ENCODE results near the gene DIP2C.
A peak's percentile ranks its signal among the peaks of the same experiment; 100 is the strongest.

The DIP2C gene

DNA sequence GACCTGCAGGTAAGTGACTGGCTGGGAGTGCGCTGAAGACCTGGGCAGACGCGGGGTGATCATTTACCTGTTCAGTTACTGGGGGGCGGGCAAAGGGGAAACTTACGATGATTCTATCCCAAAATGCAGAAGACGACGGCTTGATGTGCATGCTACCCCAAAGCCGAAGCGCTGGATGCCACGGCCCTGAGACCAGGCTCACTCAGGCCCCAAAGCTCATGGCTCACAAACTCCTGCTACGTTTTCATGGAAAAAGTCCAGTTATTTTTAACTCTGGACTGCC lies 200.6 kb downstream of the DIP2C start:
- Histone ChIP-seq H3K9me3 (ENCODE audit: control insufficient read depth in 2 of 2, low read length in 2 of 2) (no peaks in the 10 kb centered on the region), H3K4me3 (ENCODE audit: low read length in 2 of 2) (no peak overlapping the region), H3K4me1 (ENCODE audit: control insufficient read depth in 2 of 2, insufficient read depth in 2 of 2, low read length in 2 of 2) (peaks cover 0 to 6% of the 10 kb centered on the region in 2 donors), H3K27ac (ENCODE audit: low read depth in 2 of 2, low read length in 2 of 2) (no peak overlapping the region), H3K27me3 (ENCODE audit: control insufficient read depth in 2 of 2, insufficient read depth in 2 of 2, low read length in 2 of 2) (no peaks in the 10 kb centered on the region), H3K9ac (ENCODE audit: low read depth in 1 of 2, low read length in 2 of 2) (no peak overlapping the region), H3K36me3 (ENCODE audit: control insufficient read depth in 2 of 2, insufficient read depth in 2 of 2, low read length in 2 of 2) (no peaks in the 10 kb centered on the region)

DNA sequence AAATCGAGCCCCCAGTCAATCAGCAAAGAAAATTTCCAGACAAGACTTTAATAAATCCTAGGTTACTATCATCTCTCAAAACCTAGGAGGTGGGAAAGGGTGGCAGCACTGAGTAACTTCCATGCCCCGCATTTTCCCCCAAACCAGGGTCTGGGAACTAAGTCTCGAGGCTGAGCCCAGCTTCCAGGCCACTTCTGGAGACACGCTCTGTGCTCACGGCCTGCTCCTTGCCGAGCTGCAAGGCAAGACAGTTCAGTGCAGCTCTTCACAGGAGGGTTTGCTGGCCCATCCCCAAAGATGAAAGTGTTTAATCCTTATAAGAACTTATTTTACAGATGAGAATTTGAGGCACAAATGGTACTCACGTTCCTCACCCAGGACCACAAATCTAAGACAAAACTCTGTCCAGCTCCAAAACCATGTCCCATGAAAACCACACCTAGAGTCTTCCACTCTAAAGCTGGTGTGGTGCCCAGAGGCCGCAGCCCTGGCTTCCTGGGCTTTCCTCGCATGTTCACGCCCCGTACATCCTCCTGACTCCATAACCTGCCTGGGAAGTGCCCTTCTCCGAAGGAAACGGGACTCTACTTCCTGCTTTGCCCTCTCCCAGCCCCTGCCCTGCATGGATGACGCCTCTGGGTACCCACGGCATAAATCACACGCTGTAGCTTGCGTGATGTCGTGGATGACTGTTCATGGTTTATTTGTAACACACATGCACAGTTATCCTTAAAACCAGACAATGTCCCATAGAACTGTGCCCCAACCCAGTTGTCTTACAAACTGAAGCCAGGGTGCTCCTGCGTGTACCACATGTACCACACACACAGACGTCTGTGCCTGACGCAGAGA lies 201.2 kb downstream of the DIP2C start:
- Histone ChIP-seq H3K27me3 (ENCODE audit: control insufficient read depth in 2 of 2, insufficient read depth in 2 of 2, low read length in 2 of 2) (no peaks in the 10 kb centered on the region), H3K4me1 (ENCODE audit: control insufficient read depth in 2 of 2, insufficient read depth in 2 of 2, low read length in 2 of 2) (peaks cover 0 to 6% of the 10 kb centered on the region in 2 donors), H3K36me3 (ENCODE audit: control insufficient read depth in 2 of 2, insufficient read depth in 2 of 2, low read length in 2 of 2) (no peaks in the 10 kb centered on the region), H3K9me3 (ENCODE audit: control insufficient read depth in 2 of 2, low read length in 2 of 2) (no peaks in the 10 kb centered on the region), H3K4me3 (ENCODE audit: low read length in 2 of 2) (no peak overlapping the region), H3K9ac (ENCODE audit: low read depth in 1 of 2, low read length in 2 of 2) (no peak overlapping the region), H3K27ac (ENCODE audit: low read depth in 2 of 2, low read length in 2 of 2) (no peak overlapping the region)

DNA sequence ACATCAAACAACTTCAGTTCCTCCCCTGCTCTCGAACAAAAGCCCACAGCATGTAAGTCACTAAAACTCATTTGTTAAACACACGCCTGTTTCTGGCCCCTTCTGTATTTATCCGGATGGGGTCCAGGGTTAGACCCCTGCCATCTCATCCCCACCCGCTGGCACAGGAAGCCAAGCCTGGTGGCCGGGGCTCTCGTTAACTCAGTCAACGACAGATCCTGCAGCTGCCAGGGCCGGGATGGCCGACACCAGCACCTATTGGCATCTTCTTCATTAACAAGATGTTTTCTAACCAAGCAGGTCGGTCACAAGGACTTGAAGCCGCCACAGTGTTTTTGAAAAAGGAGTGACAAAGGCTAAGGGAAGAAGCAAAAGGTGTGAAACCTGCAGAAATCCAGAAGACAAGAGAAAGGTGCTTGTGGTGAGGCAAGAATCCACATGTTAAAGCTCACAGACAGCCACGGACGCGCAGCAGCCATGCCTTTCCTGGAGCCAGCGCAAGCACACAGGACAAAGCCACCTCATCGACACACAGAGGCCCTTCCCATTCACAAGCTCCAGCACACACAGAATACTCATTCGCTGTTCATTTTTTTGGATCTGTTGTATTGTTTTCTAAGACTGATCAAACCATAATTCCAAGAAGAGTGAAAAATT lies 202.7 kb downstream of the DIP2C start:
- Histone ChIP-seq H3K9ac (ENCODE audit: low read depth in 1 of 2, low read length in 2 of 2) (no peak overlapping the region), H3K27ac (ENCODE audit: low read depth in 2 of 2, low read length in 2 of 2) (no peak overlapping the region), H3K36me3 (ENCODE audit: control insufficient read depth in 2 of 2, insufficient read depth in 2 of 2, low read length in 2 of 2) (no peaks in the 10 kb centered on the region), H3K4me1 (ENCODE audit: control insufficient read depth in 2 of 2, insufficient read depth in 2 of 2, low read length in 2 of 2) (peaks cover 0 to 6% of the 10 kb centered on the region in 2 donors), H3K9me3 (ENCODE audit: control insufficient read depth in 2 of 2, low read length in 2 of 2) (no peaks in the 10 kb centered on the region), H3K27me3 (ENCODE audit: control insufficient read depth in 2 of 2, insufficient read depth in 2 of 2, low read length in 2 of 2) (no peaks in the 10 kb centered on the region), H3K4me3 (ENCODE audit: low read length in 2 of 2) (no peak overlapping the region)

DNA sequence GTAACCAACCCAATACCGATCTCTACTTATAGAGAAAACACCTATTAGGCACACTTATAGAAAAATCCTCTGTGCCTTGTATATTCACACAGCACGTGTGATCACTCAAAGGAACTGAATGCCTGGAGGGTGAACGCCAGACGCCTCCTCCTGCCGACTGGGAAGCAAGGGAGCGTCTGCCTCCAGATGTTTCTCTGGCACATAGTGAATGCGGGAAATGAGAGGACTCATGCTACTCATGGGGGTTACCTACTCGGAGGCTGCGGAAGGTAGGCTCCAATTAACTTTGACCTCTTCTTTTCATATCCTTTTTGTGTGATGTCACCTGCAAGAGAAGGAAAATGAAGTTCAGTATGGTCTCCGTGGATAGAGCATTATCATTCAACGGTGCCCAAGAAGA lies 203.3 kb downstream of the DIP2C start:
- Histone ChIP-seq H3K9ac (ENCODE audit: low read depth in 1 of 2, low read length in 2 of 2) (no peak overlapping the region), H3K4me3 (ENCODE audit: low read length in 2 of 2) (no peak overlapping the region), H3K4me1 (ENCODE audit: control insufficient read depth in 2 of 2, insufficient read depth in 2 of 2, low read length in 2 of 2) (peaks cover 0 to 3% of the 10 kb centered on the region in 2 donors), H3K9me3 (ENCODE audit: control insufficient read depth in 2 of 2, low read length in 2 of 2) (no peaks in the 10 kb centered on the region), H3K27me3 (ENCODE audit: control insufficient read depth in 2 of 2, insufficient read depth in 2 of 2, low read length in 2 of 2) (no peaks in the 10 kb centered on the region), H3K36me3 (ENCODE audit: control insufficient read depth in 2 of 2, insufficient read depth in 2 of 2, low read length in 2 of 2) (no peaks in the 10 kb centered on the region), H3K27ac (ENCODE audit: low read depth in 2 of 2, low read length in 2 of 2) (no peak overlapping the region)

DNA sequence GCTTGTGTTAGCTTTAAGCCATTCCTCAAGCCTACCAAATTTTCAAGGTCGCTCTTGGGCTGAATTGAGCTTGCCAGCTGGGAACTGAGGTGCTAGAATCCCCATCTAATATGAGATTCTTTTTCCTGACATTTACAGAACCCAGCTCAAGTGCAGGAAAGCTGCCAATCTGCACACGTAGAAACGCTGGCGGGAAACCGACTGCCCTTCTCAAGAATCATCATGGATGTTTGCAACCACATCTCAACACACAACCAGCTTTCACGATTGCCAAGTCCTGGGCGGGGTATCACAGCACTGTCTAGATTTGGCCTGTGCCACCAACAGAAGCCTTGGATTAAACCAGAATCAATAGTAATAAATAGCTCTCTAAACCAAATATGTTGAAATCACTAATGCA lies 203.7 kb downstream of the DIP2C start:
- Histone ChIP-seq H3K4me1 (ENCODE audit: control insufficient read depth in 2 of 2, insufficient read depth in 2 of 2, low read length in 2 of 2) (peaks cover 0 to 3% of the 10 kb centered on the region in 2 donors), H3K9me3 (ENCODE audit: control insufficient read depth in 2 of 2, low read length in 2 of 2) (no peaks in the 10 kb centered on the region), H3K36me3 (ENCODE audit: control insufficient read depth in 2 of 2, insufficient read depth in 2 of 2, low read length in 2 of 2) (no peaks in the 10 kb centered on the region), H3K27ac (ENCODE audit: low read depth in 2 of 2, low read length in 2 of 2) (no peak overlapping the region), H3K27me3 (ENCODE audit: control insufficient read depth in 2 of 2, insufficient read depth in 2 of 2, low read length in 2 of 2) (no peaks in the 10 kb centered on the region), H3K4me3 (ENCODE audit: low read length in 2 of 2) (no peak overlapping the region), H3K9ac (ENCODE audit: low read depth in 1 of 2, low read length in 2 of 2) (no peak overlapping the region)

DNA sequence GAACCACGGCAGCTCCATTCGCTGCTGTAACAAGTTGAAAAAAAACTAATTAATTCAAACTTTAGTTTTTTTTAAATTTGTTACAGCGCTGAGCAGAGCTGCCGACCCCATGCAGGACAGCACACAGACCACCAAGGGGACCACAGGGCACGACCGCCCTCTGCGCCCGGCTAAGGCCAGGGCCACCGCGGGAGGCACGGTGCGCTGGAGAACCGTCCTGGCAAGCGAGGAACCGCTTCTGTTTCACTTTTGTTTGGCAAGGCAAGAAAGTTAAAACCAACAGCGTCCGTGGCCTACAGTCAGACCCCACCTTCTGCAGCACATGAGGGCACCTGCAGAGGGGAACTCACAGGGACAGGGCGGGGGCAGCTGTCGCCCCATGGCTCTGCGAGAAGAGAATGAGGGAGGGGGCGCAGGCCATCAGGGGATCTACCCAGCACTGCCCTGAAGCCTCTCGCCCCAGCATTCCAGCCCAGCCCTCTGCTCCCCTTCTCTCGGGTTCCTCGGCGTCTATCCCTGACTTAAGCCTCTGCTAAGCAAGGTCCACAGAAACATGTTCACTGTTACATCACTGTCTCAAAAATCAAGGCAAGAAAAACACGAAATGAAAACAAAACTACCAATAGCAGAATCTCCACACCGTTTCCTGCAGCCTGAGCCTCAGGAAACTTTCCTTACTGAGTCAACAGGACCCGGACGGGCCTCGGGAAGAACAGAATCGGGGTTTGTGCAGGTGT lies 204.4 kb downstream of the DIP2C start:
- peak overlapping the region in 1 of 2 donors; percentile 64 for H3K9ac ChIP-seq (ENCODE audit: low read depth in 1 of 2, low read length in 2 of 2)
- H3K27me3 ChIP-seq (ENCODE audit: control insufficient read depth in 2 of 2, insufficient read depth in 2 of 2, low read length in 2 of 2), result no peaks in the 10 kb centered on the region
- H3K36me3 ChIP-seq (ENCODE audit: control insufficient read depth in 2 of 2, insufficient read depth in 2 of 2, low read length in 2 of 2), result no peaks in the 10 kb centered on the region
- peak overlapping the region; percentile 40 to 63 for H3K27ac ChIP-seq (ENCODE audit: low read depth in 2 of 2, low read length in 2 of 2)
- H3K4me3 ChIP-seq (ENCODE audit: low read length in 2 of 2), result peak overlapping the region; percentile 29 to 44
- H3K4me1 ChIP-seq (ENCODE audit: control insufficient read depth in 2 of 2, insufficient read depth in 2 of 2, low read length in 2 of 2), result peaks cover 0 to 3% of the 10 kb centered on the region in 2 donors
- no peaks in the 10 kb centered on the region for H3K9me3 ChIP-seq (ENCODE audit: control insufficient read depth in 2 of 2, low read length in 2 of 2)

DNA sequence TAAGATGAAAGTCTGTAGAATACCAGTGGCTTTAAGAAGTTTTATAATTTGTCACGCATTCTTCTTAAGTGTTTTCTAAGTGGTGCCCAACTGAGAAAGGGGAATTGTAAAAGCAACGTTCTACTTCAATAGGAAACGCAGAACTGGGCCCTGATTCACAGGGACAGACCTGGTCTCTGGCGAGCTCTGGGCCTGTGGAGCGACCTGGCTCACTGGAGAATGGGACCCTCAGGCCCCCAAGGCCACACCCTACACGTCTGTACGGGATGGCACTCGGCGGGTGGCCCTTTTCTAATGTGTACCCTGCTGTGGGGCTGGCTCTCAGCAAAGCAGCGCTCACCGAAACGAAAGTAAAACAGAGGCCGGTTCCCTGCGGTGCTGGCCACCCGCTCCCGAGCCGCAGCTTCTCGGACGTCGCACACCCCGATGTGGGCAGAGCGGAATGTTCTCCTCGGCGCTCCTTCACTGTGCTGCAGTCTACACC lies 205.0 kb downstream of the DIP2C start:
- H3K4me1 ChIP-seq (ENCODE audit: control insufficient read depth in 2 of 2, insufficient read depth in 2 of 2, low read length in 2 of 2), result peaks cover 0 to 3% of the 10 kb centered on the region in 2 donors
- peak overlapping the region; percentile 40 to 63 for H3K27ac ChIP-seq (ENCODE audit: low read depth in 2 of 2, low read length in 2 of 2)
- H3K9me3 ChIP-seq (ENCODE audit: control insufficient read depth in 2 of 2, low read length in 2 of 2), result no peaks in the 10 kb centered on the region
- H3K36me3 ChIP-seq (ENCODE audit: control insufficient read depth in 2 of 2, insufficient read depth in 2 of 2, low read length in 2 of 2), result no peaks in the 10 kb centered on the region
- H3K27me3 ChIP-seq (ENCODE audit: control insufficient read depth in 2 of 2, insufficient read depth in 2 of 2, low read length in 2 of 2), result no peaks in the 10 kb centered on the region
- peak overlapping the region in 1 of 2 donors; percentile 64 for H3K9ac ChIP-seq (ENCODE audit: low read depth in 1 of 2, low read length in 2 of 2)
- peak overlapping the region; percentile 29 to 44 for H3K4me3 ChIP-seq (ENCODE audit: low read length in 2 of 2)

DNA sequence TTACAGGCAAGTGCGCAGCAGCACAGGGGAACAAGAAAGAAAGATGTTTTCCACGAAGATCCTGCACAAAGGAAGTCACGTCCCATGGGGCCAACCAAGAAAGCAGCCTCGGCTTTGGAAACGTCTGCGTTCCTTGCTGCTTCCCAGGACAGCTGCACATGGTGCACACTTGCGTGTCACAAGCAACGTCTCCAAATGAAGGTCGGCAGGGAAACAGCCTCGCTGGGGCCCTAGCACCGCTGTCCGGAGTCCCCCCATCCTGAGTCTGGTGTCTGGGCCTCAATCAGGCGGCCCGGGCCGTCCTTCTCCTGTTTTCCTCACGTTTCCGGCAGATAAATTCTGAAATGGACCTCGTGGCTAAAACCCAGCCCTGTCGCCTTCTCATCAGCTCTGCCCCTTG lies 206.2 kb downstream of the DIP2C start:
- Histone ChIP-seq H3K27ac (ENCODE audit: low read depth in 2 of 2, low read length in 2 of 2) (no peak overlapping the region), H3K9me3 (ENCODE audit: control insufficient read depth in 2 of 2, low read length in 2 of 2) (no peaks in the 10 kb centered on the region), H3K4me1 (ENCODE audit: control insufficient read depth in 2 of 2, insufficient read depth in 2 of 2, low read length in 2 of 2) (peaks cover 0 to 3% of the 10 kb centered on the region in 2 donors), H3K4me3 (ENCODE audit: low read length in 2 of 2) (no peak overlapping the region), H3K27me3 (ENCODE audit: control insufficient read depth in 2 of 2, insufficient read depth in 2 of 2, low read length in 2 of 2) (no peaks in the 10 kb centered on the region), H3K9ac (ENCODE audit: low read depth in 1 of 2, low read length in 2 of 2) (no peak overlapping the region), H3K36me3 (ENCODE audit: control insufficient read depth in 2 of 2, insufficient read depth in 2 of 2, low read length in 2 of 2) (no peaks in the 10 kb centered on the region)

DNA sequence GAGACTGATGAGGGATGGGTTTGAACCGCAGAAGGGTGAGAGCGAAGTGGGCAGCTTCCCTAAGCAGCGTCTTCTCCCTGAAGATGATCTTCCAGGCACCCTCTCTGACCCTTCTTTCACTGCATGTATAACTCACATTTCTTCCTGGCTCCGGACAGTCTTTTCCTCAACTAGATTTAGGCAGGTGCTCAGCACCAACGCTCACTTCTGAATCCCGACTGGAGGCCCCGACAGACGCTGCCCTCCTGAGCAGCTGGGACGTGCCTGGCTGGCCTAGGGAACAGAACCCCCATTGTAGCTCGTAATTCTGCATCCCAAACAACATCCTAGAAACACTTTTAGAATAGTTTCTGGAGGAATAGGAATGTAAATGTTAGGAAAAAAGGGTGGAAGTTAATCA lies 206.6 kb downstream of the DIP2C start:
- no peaks in the 10 kb centered on the region for H3K27me3 ChIP-seq (ENCODE audit: control insufficient read depth in 2 of 2, insufficient read depth in 2 of 2, low read length in 2 of 2)

DNA sequence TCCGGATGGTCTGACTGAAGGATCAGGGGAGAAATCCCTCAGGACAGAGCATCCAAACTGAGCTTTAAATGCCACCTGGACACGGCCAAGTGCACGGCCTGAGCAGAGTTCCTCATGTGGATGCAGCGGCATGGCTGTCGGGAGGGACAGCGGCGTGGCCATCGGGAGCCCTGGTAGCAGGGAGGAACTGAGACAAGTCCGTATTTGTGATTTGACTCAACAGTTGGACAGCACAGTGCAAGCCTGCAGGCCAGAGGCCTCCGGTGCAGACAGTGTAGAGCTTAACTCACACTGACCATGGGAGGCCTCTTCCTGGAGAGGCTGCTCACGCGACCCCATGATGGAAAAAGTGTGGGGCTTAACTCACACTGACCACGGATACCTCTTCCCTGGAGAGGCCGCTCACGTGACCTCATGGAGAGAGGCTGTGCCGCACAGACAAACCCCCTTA lies 207.4 kb downstream of the DIP2C start:
- H3K9me3 ChIP-seq (ENCODE audit: control insufficient read depth in 2 of 2, low read length in 2 of 2), result no peaks in the 10 kb centered on the region
- no peaks in the 10 kb centered on the region for H3K36me3 ChIP-seq (ENCODE audit: control insufficient read depth in 2 of 2, insufficient read depth in 2 of 2, low read length in 2 of 2)
- no peak overlapping the region for H3K9ac ChIP-seq (ENCODE audit: low read depth in 1 of 2, low read length in 2 of 2)
- H3K4me1 ChIP-seq (ENCODE audit: control insufficient read depth in 2 of 2, insufficient read depth in 2 of 2, low read length in 2 of 2), result peaks cover 0 to 3% of the 10 kb centered on the region in 2 donors
- H3K4me3 ChIP-seq (ENCODE audit: low read length in 2 of 2), result no peak overlapping the region
- no peaks in the 10 kb centered on the region for H3K27me3 ChIP-seq (ENCODE audit: control insufficient read depth in 2 of 2, insufficient read depth in 2 of 2, low read length in 2 of 2)
- no peak overlapping the region for H3K27ac ChIP-seq (ENCODE audit: low read depth in 2 of 2, low read length in 2 of 2)

More for the DNA sequence above, 206.6 kb downstream of the DIP2C start:
- no peak overlapping the region for H3K9ac ChIP-seq (ENCODE audit: low read depth in 1 of 2, low read length in 2 of 2)
- no peak overlapping the region for H3K4me3 ChIP-seq (ENCODE audit: low read length in 2 of 2)
- no peaks in the 10 kb centered on the region for H3K36me3 ChIP-seq (ENCODE audit: control insufficient read depth in 2 of 2, insufficient read depth in 2 of 2, low read length in 2 of 2)
- no peaks in the 10 kb centered on the region for H3K9me3 ChIP-seq (ENCODE audit: control insufficient read depth in 2 of 2, low read length in 2 of 2)
- no peak overlapping the region for H3K27ac ChIP-seq (ENCODE audit: low read depth in 2 of 2, low read length in 2 of 2)
- H3K4me1 ChIP-seq (ENCODE audit: control insufficient read depth in 2 of 2, insufficient read depth in 2 of 2, low read length in 2 of 2), result peaks cover 0 to 3% of the 10 kb centered on the region in 2 donors

Data from mucosa of rectum (tissue), 2 donors.